Spleen (tissue), 7 donors: ENCODE measurements around the gene HES6.

Experiments used
- CTCF ChIP-seq, 11 experiments: fragments of 200-600 bp in 7 of 11; fragments of 450-650 bp in 4 of 11; sonication (generic) in 4 of 11; IDR thresholded peaks in 8 of 11; conservative IDR thresholded peaks in 3 of 11; 1 replicate in 7 of 11; 2 replicates in 4 of 11; pipeline versions ENCODE4 v1.4.0 to v1.8.0; 2016 to 2021; ENCODE audit warnings: antibody characterized with exemption in 11 of 11, inconsistent platforms in 4 of 11, mild to moderate bottlenecking in 1 of 11
- POLR2A ChIP-seq, 3 donors: fragments of 450-650 bp; IDR thresholded peaks; one replicate each; pipeline ENCODE4 v1.5.1; 2017; ENCODE audit warnings: antibody characterized with exemption in 3 of 3, mild to moderate bottlenecking in 1 of 3
- donor health status: DM: no; HTN: no; CAD: no; lungs with moderate emphysema.
- donor health status: DM: no; HTN: no; CAD: no.
- donor health status: DM: no; HTN: no; CAD: no.

- TF ChIP-seq CTCF (IDR thresholded peaks at IDR 0.05 in 8 of 11, conservative IDR thresholded peaks at IDR 0.05 in 3 of 11) (no peak), POLR2A (IDR thresholded peaks at IDR 0.05) (no peak)
Observed at GRCh38 chr2:238236571-238236970, 3.3 kb downstream of the HES6 start.
